AG20443 (cell line): Measurements from ENCODE around the gene RAET1E.
A peak's percentile ranks its signal among the peaks of the same experiment; 100 is the strongest.
"Not testable (repeated sequence)": the region's sequence is repeated elsewhere in the genome, so short reads cannot be mapped to it uniquely, and the experiment has no call there.

Source experiments
- DNase-seq: peaks from one replicate; pipeline ENCODE4 v3.0.0; 2012; ENCODE audit warnings: low spot score, mixed read lengths

Gene RAET1E

GRCh38 chr6:149909701-149910470 lies 12.0 kb upstream of the RAET1E start:
- no peak for DNase-seq

GRCh38 chr6:149908480-149908879 lies 10.6 kb upstream of the RAET1E start:
- DNase-seq, result not testable (repeated sequence)

- DNase-seq, result no peak
These were observed 9.4 kb upstream of the RAET1E start for GRCh38 chr6:149907317-149907716.

- DNase-seq, result no peak
These were observed 8.5 kb upstream of the RAET1E start for GRCh38 chr6:149906405-149906804.

GRCh38 chr6:149905911-149906371 lies 8.0 kb upstream of the RAET1E start:
- no peak for DNase-seq

GRCh38 chr6:149905371-149905910 lies 7.5 kb upstream of the RAET1E start:
- DNase-seq, result no peak

GRCh38 chr6:149904661-149905370 lies 6.9 kb upstream of the RAET1E start:
- DNase-seq, result no peak

GRCh38 chr6:149903938-149904611 lies 6.2 kb upstream of the RAET1E start:
- no peak for DNase-seq

- DNase-seq, result no peak
These were observed 3.7 kb upstream of the RAET1E start for GRCh38 chr6:149901444-149902140.

GRCh38 chr6:149900620-149901443 lies 2.9 kb upstream of the RAET1E start:
- no peak for DNase-seq

- no peak for DNase-seq
These were observed 2.2 kb upstream of the RAET1E start for GRCh38 chr6:149899926-149900619.

- no peak for DNase-seq
These were observed 1.6 kb upstream of the RAET1E start for GRCh38 chr6:149899486-149899885.

GRCh38 chr6:149898966-149899365 lies 1.1 kb upstream of the RAET1E start:
- no peak for DNase-seq

- DNase-seq, result peak; percentile 96
These were observed 757 bp downstream of the RAET1E start for GRCh38 chr6:149897015-149897697.

- no peak for DNase-seq
These were observed 1.4 kb downstream of the RAET1E start for GRCh38 chr6:149896491-149896890.

GRCh38 chr6:149895833-149896271 lies 2.1 kb downstream of the RAET1E start:
- DNase-seq, result no peak

GRCh38 chr6:149895048-149895590 lies 2.8 kb downstream of the RAET1E start:
- peak; percentile 68 for DNase-seq

GRCh38 chr6:149891864-149892263 lies 6.0 kb downstream of the RAET1E start:
- DNase-seq, result not testable (repeated sequence)

GRCh38 chr6:149891259-149891658 lies 6.7 kb downstream of the RAET1E start:
- no peak for DNase-seq
